H1 (cell line): Measurements from ENCODE around the gene VPS13D. TPM values are rescaled to one million over a fixed set of nuclear protein-coding genes. Genes with fewer than 3 reads are reported as not detected.

ENCODE experiments used
- CTCF ChIA-PET: fragments of 300-600 bp; sonication (Branson Sonifier 250); formaldehyde crosslinking; loops from one replicate; lab custom pipeline; 2021; ENCODE audit not compliant: partially characterized antibody; lab: Charles Lee
- POLR2A ChIA-PET: fragments of 300-600 bp; sonication (Branson Sonifier 250); formaldehyde crosslinking; loops from one replicate; lab custom pipeline; 2021; ENCODE audit warnings: inconsistent platforms; ENCODE audit not compliant: partially characterized antibody; lab: Charles Lee
- DNase-seq, 2 experiments: peaks; one replicate each; pipeline versions ENCODE4 v3.0.0 to v3.0.0-alpha.2; 2010 to 2022; ENCODE audit warnings: low spot score in 2 of 2, low read depth in 1 of 2, mixed read lengths in 1 of 2
- FAIRE-seq: peaks from 2 replicates; lab custom pipeline; 2011; peaks lifted over from hg19 to GRCh38; lab: Jason Lieb, UNC
- H2AFZ ChIP-seq: 2 replicates; pipeline ENCODE4 v1.8.1; 2012; ENCODE audit warnings: low read length, inconsistent platforms
- H2AK5ac ChIP-seq: 2 replicates; pipeline ENCODE4 v1.6.1; 2013; ENCODE audit warnings: low read depth, low read length
- H2BK120ac ChIP-seq: replicated peaks from 2 replicates; pipeline ENCODE3; 2013; ENCODE audit warnings: low read depth, low read length, inconsistent platforms
- H2BK12ac ChIP-seq: 2 replicates; pipeline ENCODE4 v1.6.1; 2013; ENCODE audit warnings: low read depth, low read length
- H2BK15ac ChIP-seq: 2 replicates; pipeline ENCODE4 v1.6.1; 2013; ENCODE audit warnings: low read length
- H2BK20ac ChIP-seq: 2 replicates; pipeline ENCODE4 v1.6.1; 2013; ENCODE audit warnings: low read length
- H2BK5ac ChIP-seq: 2 replicates; pipeline ENCODE4 v1.6.1; 2013; ENCODE audit warnings: low read depth, low read length
- H3K14ac ChIP-seq: 2 replicates; pipeline ENCODE4 v1.6.1; 2013; ENCODE audit warnings: inconsistent platforms; ENCODE audit not compliant: insufficient read length
- H3K18ac ChIP-seq: 2 replicates; pipeline ENCODE4 v1.6.1; 2013; ENCODE audit warnings: low read length; ENCODE audit errors: extremely low read depth
- H3K23ac ChIP-seq: 2 replicates; pipeline ENCODE4 v1.6.1; 2013; ENCODE audit warnings: inconsistent platforms; ENCODE audit not compliant: insufficient read length
- H3K23me2 ChIP-seq: 2 replicates; pipeline ENCODE4 v1.6.1; 2013; ENCODE audit warnings: low read depth, low read length
- H3K27ac ChIP-seq: 2 replicates; pipeline ENCODE4 v1.6.1; 2011; ENCODE audit warnings: low read depth, low read length, inconsistent platforms
- H3K27me3 ChIP-seq, 4 experiments: replicated peaks in 1 of 4; 1 replicate in 1 of 4; 2 replicates in 3 of 4; pipeline versions ENCODE4 v1.6.1 to v1.8.1; 2011 to 2013; ENCODE audit warnings: low read length in 3 of 4, mild to moderate bottlenecking in 3 of 4, inconsistent platforms in 2 of 4, mixed read lengths in 2 of 4, moderate library complexity in 1 of 4; ENCODE audit not compliant: control insufficient read depth in 3 of 4, insufficient read depth in 3 of 4; ENCODE audit errors: extremely low read depth in 1 of 4
- H3K36me3 ChIP-seq, 4 experiments: 2 replicates each; pipeline versions ENCODE4 v1.6.1 to v1.8.1; 2011 to 2013; ENCODE audit warnings: mild to moderate bottlenecking in 4 of 4, low read length in 3 of 4, moderate library complexity in 2 of 4, control low read depth in 1 of 4, inconsistent platforms in 1 of 4; ENCODE audit not compliant: insufficient read depth in 4 of 4, control insufficient read depth in 2 of 4
- H3K4ac ChIP-seq: replicated peaks from 2 replicates; pipeline ENCODE3; 2013; ENCODE audit warnings: low read length, low read depth, mixed read lengths, inconsistent platforms; ENCODE audit not compliant: insufficient read length
- H3K4me1 ChIP-seq, 4 experiments: replicated peaks in 1 of 4; 1 replicate in 1 of 4; 2 replicates in 3 of 4; pipeline versions ENCODE4 v1.6.1 to v1.8.1; 2011 to 2013; ENCODE audit warnings: low read length in 3 of 4, inconsistent platforms in 2 of 4, mixed read lengths in 1 of 4; ENCODE audit not compliant: insufficient read depth in 4 of 4, control insufficient read depth in 3 of 4
- H3K4me2 ChIP-seq, 2 experiments: 2 replicates each; pipeline versions ENCODE4 v1.6.1 to v1.8.1; 2011 to 2013; ENCODE audit warnings: low read depth in 2 of 2, low read length in 2 of 2, control low read depth in 1 of 2, inconsistent platforms in 1 of 2, mild to moderate bottlenecking in 1 of 2; ENCODE audit not compliant: insufficient read depth in 1 of 2
- H3K4me3 ChIP-seq, 4 experiments: fragments of 200-600, 300-600 bp in 1 of 4; sonication (generic), shearing (Covaris generic), sonication (Bioruptor Twin) in 1 of 4; 2 replicates each; pipeline versions ENCODE4 v1.5.1 to v1.8.1; 2011 to 2016; ENCODE audit warnings: low read length in 4 of 4, low read depth in 3 of 4, control low read depth in 2 of 4, inconsistent platforms in 2 of 4, mild to moderate bottlenecking in 2 of 4, mixed read lengths in 1 of 4, moderate library complexity in 1 of 4; ENCODE audit not compliant: insufficient read depth in 2 of 4; ENCODE audit errors: extremely low read depth in 1 of 4
- H3K56ac ChIP-seq: replicated peaks from 2 replicates; pipeline ENCODE3; 2013; ENCODE audit warnings: low read depth, mild to moderate bottlenecking, mixed read lengths, low read length, inconsistent platforms; ENCODE audit not compliant: insufficient read length
- H3K79me1 ChIP-seq: 2 replicates; pipeline ENCODE4 v1.6.1; 2013; ENCODE audit warnings: low read depth, low read length, control low read depth
- H3K79me2 ChIP-seq, 2 experiments: 2 replicates each; pipeline versions ENCODE4 v1.6.1 to v1.8.1; 2012 to 2013; ENCODE audit warnings: low read length in 2 of 2, mild to moderate bottlenecking in 2 of 2, inconsistent platforms in 1 of 2; ENCODE audit not compliant: insufficient read depth in 2 of 2, control insufficient read depth in 1 of 2
- H3K9ac ChIP-seq, 4 experiments: replicated peaks in 1 of 4; 1 replicate in 1 of 4; 2 replicates in 3 of 4; pipeline versions ENCODE4 v1.6.1 to v1.8.1; 2011 to 2013; ENCODE audit warnings: low read depth in 3 of 4, low read length in 3 of 4, control low read depth in 2 of 4, mild to moderate bottlenecking in 2 of 4, moderate library complexity in 2 of 4, inconsistent platforms in 1 of 4; ENCODE audit errors: extremely low read depth in 1 of 4
- H3K9me3 ChIP-seq, 2 experiments: 2 replicates each; pipeline versions ENCODE4 v1.6.1 to v1.8.1; 2012 to 2013; ENCODE audit warnings: mild to moderate bottlenecking in 2 of 2, moderate library complexity in 2 of 2, control low read depth in 1 of 2, inconsistent platforms in 1 of 2, low read depth in 1 of 2, low read length in 1 of 2, mixed read lengths in 1 of 2; ENCODE audit not compliant: insufficient read depth in 2 of 2
- H4K20me1 ChIP-seq, 2 experiments: replicated peaks in 1 of 2; 2 replicates each; pipeline versions ENCODE3 to v1.8.1; 2011 to 2013; ENCODE audit warnings: inconsistent platforms in 2 of 2, low read length in 2 of 2, mild to moderate bottlenecking in 1 of 2; ENCODE audit not compliant: insufficient read depth in 2 of 2, control insufficient read depth in 1 of 2
- H4K5ac ChIP-seq: 2 replicates; pipeline ENCODE4 v1.6.1; 2013; ENCODE audit warnings: low read length, low read depth, mixed read lengths, inconsistent platforms; ENCODE audit not compliant: insufficient read length
- H4K8ac ChIP-seq: 2 replicates; pipeline ENCODE4 v1.8.0; 2013; ENCODE audit warnings: mild to moderate bottlenecking, moderate library complexity, low read length, inconsistent platforms; ENCODE audit not compliant: insufficient read depth; ENCODE audit errors: extremely low read depth
- H4K91ac ChIP-seq: replicated peaks from 2 replicates; pipeline ENCODE3; 2013; ENCODE audit warnings: low read length, mixed read lengths, inconsistent platforms; ENCODE audit not compliant: insufficient read length
- CBX5 ChIP-seq: fragments of 300-800, 300-1000 bp; sonication (generic); IDR thresholded peaks from 2 replicates; pipeline ENCODE4 v1.7.1; 2016; ENCODE audit warnings: antibody characterized with exemption, low read length, low read depth
- CREB1 ChIP-seq: IDR thresholded peaks from 2 replicates; pipeline ENCODE4 v1.6.1; 2012; ENCODE audit warnings: inconsistent platforms
- KDM5A ChIP-seq: fragments of 200-600 bp; IDR thresholded peaks from 2 replicates; pipeline ENCODE4 v1.7.1; 2012; ENCODE audit warnings: mild to moderate bottlenecking, low read length, inconsistent platforms, mixed read lengths
- POLR2A ChIP-seq, 2 experiments: IDR thresholded peaks; 1 replicate in 1 of 2; 2 replicates in 1 of 2; pipeline ENCODE4 v1.6.1; 2011; ENCODE audit warnings: low read depth in 2 of 2, low read length in 2 of 2, mild to moderate bottlenecking in 2 of 2; ENCODE audit errors: control extremely low read depth in 1 of 2
- POU5F1 ChIP-seq: IDR thresholded peaks from 2 replicates; pipeline ENCODE4 v1.6.1; 2011; ENCODE audit warnings: low read depth, mild to moderate bottlenecking, low read length, moderate library complexity
- RBBP5 ChIP-seq: IDR thresholded peaks from 2 replicates; pipeline ENCODE4 v1.7.1; 2012; ENCODE audit warnings: low read depth, mild to moderate bottlenecking, inconsistent platforms, low read length, moderate library complexity, borderline replicate concordance
- RFX5 ChIP-seq: IDR thresholded peaks from 2 replicates; pipeline ENCODE4 v1.6.1; 2011; ENCODE audit warnings: low read depth, low read length, improper control_type of control experiment, borderline replicate concordance
- SAP30 ChIP-seq: fragments of 300-600 bp; sonication (generic); IDR thresholded peaks from 2 replicates; pipeline ENCODE4 v1.7.1; 2012; ENCODE audit warnings: low read length, moderate library complexity, mild to moderate bottlenecking, inconsistent platforms; ENCODE audit not compliant: insufficient read depth, insufficient replicate concordance
- SRF ChIP-seq: IDR thresholded peaks from 2 replicates; pipeline ENCODE4 v1.6.1; 2011; ENCODE audit warnings: mild to moderate bottlenecking, low read depth, low read length, moderate library complexity
- TAF1 ChIP-seq: IDR thresholded peaks from 2 replicates; pipeline ENCODE4 v1.6.1; 2011; ENCODE audit warnings: mild to moderate bottlenecking, low read depth, low read length
- ZNF274 ChIP-seq: IDR thresholded peaks from 2 replicates; pipeline ENCODE4 v1.7.0; 2012; ENCODE audit warnings: low read length, borderline replicate concordance; ENCODE audit errors: extremely low read depth
- WGBS, 2 experiments: shearing (Covaris generic) in 1 of 2; methylation state at CpG; one replicate each; pipeline versions ENCODE4 v1.1.6 to v1.1.7; 2013 to 2015; ENCODE audit warnings: low lambda C conversion rate in 2 of 2, mixed read lengths in 2 of 2, inconsistent platforms in 1 of 2, low coverage in 1 of 2, missing lambda C conversion rate in 1 of 2; ENCODE audit not compliant: insufficient replicate concordance in 2 of 2, insufficient coverage in 1 of 2, insufficient read length in 1 of 2; ENCODE audit errors: extremely low coverage in 1 of 2, missing lambda C conversion rate in 1 of 2; 5-methylcytosine and 5-hydroxymethylcytosine counted together
- polyA plus RNA-seq, 7 experiments: library from polyadenylated mRNA; depleted of rRNA in 3 of 7; stranded (reverse) in 5 of 7; unstranded in 2 of 7; fragments of >200 nt in 5 of 7; fragments of 200-250 nt in 2 of 7; gene quantifications; 1 replicate in 5 of 7; 2 replicates in 1 of 7; 4 replicates in 1 of 7; pipeline versions ENCODE4 v1.2.1 to v1.2.3, GENCODE V29; 2011 to 2013; ENCODE audit warnings: missing spikeins in 2 of 7, mixed read lengths in 2 of 7
- total RNA-seq: library from RNA; stranded (reverse); fragmentation: NEBNext Ultra II Directional; extraction: Animal tissue kit (Norgen Biotek cat#: 25700); gene quantifications from 2 replicates; pipeline ENCODE4 v1.2.1, GENCODE V29; 2021
- TF ChIP-seq, protein P1 (sequence below): IDR thresholded peaks from 2 replicates; pipeline ENCODE4 v1.6.1; 2012; ENCODE audit warnings: inconsistent platforms

The VPS13D gene
- total and polyA plus RNA-seq, 2 of the 8 experiments (the other 6 are each of a cell fraction or from before 2014, with no cell fraction given): 10.9 to 31.2 TPM

DNA sequence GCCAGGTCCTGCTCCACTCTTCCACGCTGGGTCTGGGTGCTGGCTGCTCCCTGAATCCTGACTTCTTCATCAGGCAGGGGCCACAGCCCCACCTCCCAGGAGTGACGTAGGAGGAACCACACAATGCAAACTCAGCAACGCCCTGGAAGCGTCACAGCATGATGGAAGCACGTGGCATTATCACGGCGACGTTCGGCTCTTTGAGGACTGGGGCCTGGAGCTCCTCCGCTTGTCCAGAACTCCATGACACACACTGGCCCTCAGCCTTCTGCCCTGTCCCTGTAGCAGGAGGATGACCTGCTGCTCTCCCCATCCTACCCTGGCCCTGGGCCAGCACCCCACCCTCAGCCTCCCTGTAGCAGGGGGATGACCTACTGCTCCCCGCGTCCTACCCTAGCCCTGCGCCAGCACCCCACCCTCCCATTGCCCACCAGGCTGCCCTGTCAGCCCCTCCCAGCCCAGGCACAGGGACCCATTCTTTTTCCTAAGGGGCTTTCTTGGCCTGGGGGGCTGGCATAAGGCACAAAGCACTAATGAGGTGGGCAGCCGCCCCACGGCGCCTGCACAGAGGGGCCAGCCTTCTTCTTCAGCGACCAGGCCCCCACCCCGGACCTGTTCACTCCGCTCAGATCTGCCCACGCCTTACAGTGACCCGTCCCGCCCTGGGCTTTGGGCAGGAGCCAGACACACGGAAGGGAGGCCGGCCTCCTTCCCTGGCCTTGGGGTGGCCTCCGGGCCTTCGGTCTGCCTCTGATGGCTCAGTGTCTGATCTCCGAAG lies 322.5 kb downstream of the VPS13D start:
- H3K9me3 ChIP-seq: peaks cover 3 to 5% of the 10 kb centered on the region in 2 experiments; a peak in 3 of 4 replicates
- no peaks in the 10 kb centered on the region for H3K79me2 ChIP-seq
- FAIRE-seq: no peak
- H3K36me3 ChIP-seq: no peaks in the 10 kb centered on the region
- peak overlapping the region; percentile 51; the same call in 1 of the 2 replicates for H4K8ac ChIP-seq
- DNase-seq: no peak
- no peak overlapping the region for H3K4ac ChIP-seq
- H3K27me3 ChIP-seq: no peaks in the 10 kb centered on the region
- H3K4me3 ChIP-seq: no peak overlapping the region
- ChIA-PET CTCF (no interaction called here), POLR2A (interaction anchor here (0.9 to 1.0 kb wide), 2 partner anchors 14 kb away, joined by 3 to 4 read pairs; no protein-coding TSS in a partner anchor)
- H2AFZ ChIP-seq: peak overlapping the region; percentile 96; the same call in 1 of the 2 replicates
- H3K56ac ChIP-seq: no peak overlapping the region
- H3K27ac ChIP-seq: no peak overlapping the region
- H2AK5ac ChIP-seq: no peak overlapping the region
- WGBS, 2 experiments: 78% methylated on average over 26 of the region's 27 CpGs; no CpG with 5 or more reads in 1 of the 2 experiments
- no peak overlapping the region for H3K14ac ChIP-seq
- no peak overlapping the region for H2BK120ac ChIP-seq
- H3K4me2 ChIP-seq: no peak overlapping the region
- no peaks in the 10 kb centered on the region for H4K20me1 ChIP-seq
- no peak overlapping the region for H3K23ac ChIP-seq
- H2BK15ac ChIP-seq: peak overlapping the region; percentile 81
- no peak overlapping the region for H4K5ac ChIP-seq
- peak overlapping the region; percentile 57 for H4K91ac ChIP-seq
- peaks cover 0 to 5% (median 3%) of the 10 kb centered on the region in 4 experiments; a peak in 4 of 7 replicates for H3K4me1 ChIP-seq
- peak overlapping the region; percentile 84; the same call in 1 of the 2 replicates for H2BK12ac ChIP-seq
- TF ChIP-seq RFX5 (no peak), KDM5A (no peak), POLR2A (IDR thresholded peaks at IDR 0.05; ENCODE audit: control extremely low read depth in 1 of 2, low read depth in 2 of 2, low read length in 2 of 2) (no peak), SAP30 (no peak), CREB1 (no peak), TAF1 (no peak), ZNF274 (no peak), POU5F1 (no peak), CBX5 (no peak), SRF (no peak), RBBP5 (no peak)
- TF ChIP-seq, protein P1, sequence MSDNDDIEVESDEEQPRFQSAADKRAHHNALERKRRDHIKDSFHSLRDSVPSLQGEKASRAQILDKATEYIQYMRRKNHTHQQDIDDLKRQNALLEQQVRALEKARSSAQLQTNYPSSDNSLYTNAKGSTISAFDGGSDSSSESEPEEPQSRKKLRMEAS: no peak
- TF ChIP-seq, all 59 proteins: peak for 0
- Histone ChIP-seq H2BK5ac (no peak overlapping the region), H3K79me1 (no peaks in the 10 kb centered on the region), H3K9ac (no peak overlapping the region), H2BK20ac (no peak overlapping the region), H3K18ac (peak overlapping the region; percentile 19; the same call in 1 of the 2 replicates), H3K23me2 (no peaks in the 10 kb centered on the region)
